Activated T-helper 1 cell treated with anti-CD3 and anti-CD28 coated beads, Interleukin-12 subunit alpha, Interleukin-12 subunit beta, Interleukin-2, Interleukin-4 antibody, amounts not matched to agents 30 ng/mL and 10 ng/mL and 1 ng/mL, durations not matched to agents 14 hours and 24 hours and 36 hours (primary cell): ENCODE data around the gene APMAP. TPM values are rescaled to one million over a fixed set of nuclear protein-coding genes. Genes with fewer than 3 reads are reported as not detected.
"Not testable (repeated sequence)": the region's sequence is repeated elsewhere in the genome, so short reads cannot be mapped to it uniquely, and the experiment has no call there.

Experiments used
- DNase-seq: peaks from one replicate; pipeline ENCODE4 v3.0.0; 2021; ENCODE audit warnings: low spot score
- H3K27ac Mint-ChIP-seq: one replicate; pipeline ENCODE4 v1.8.0; 2021; ENCODE audit warnings: mild to moderate bottlenecking, mixed read lengths
- H3K27me3 Mint-ChIP-seq: one replicate; pipeline ENCODE4 v1.8.0; 2022; ENCODE audit warnings: mild to moderate bottlenecking, moderate library complexity, mixed read lengths; ENCODE audit not compliant: insufficient read depth
- H3K36me3 Mint-ChIP-seq: one replicate; pipeline ENCODE4 v1.8.0; 2021; ENCODE audit warnings: low read depth, mixed read lengths
- H3K4me1 Mint-ChIP-seq: one replicate; pipeline ENCODE4 v1.8.0; 2021; ENCODE audit warnings: low read depth, mixed read lengths
- H3K4me3 Mint-ChIP-seq: one replicate; pipeline ENCODE4 v1.8.0; 2021; ENCODE audit warnings: mild to moderate bottlenecking, moderate library complexity, mixed read lengths
- H3K9me3 Mint-ChIP-seq: one replicate; pipeline ENCODE4 v1.8.0; 2021; ENCODE audit warnings: mixed read lengths
- intact Hi-C: fragments of 100-400 bp; cut with micrococcal nuclease; formaldehyde crosslinking; loops from one replicate; pipeline ENCODE4 v1.15.1; 2024
- total RNA-seq: library from RNA; stranded (reverse); gene quantifications from 2 replicates; pipeline ENCODE4 v1.2.3, GENCODE V29; 2022

Gene APMAP
- total RNA-seq, 1 donor from 2014 or later = 58.7 TPM

DNA sequence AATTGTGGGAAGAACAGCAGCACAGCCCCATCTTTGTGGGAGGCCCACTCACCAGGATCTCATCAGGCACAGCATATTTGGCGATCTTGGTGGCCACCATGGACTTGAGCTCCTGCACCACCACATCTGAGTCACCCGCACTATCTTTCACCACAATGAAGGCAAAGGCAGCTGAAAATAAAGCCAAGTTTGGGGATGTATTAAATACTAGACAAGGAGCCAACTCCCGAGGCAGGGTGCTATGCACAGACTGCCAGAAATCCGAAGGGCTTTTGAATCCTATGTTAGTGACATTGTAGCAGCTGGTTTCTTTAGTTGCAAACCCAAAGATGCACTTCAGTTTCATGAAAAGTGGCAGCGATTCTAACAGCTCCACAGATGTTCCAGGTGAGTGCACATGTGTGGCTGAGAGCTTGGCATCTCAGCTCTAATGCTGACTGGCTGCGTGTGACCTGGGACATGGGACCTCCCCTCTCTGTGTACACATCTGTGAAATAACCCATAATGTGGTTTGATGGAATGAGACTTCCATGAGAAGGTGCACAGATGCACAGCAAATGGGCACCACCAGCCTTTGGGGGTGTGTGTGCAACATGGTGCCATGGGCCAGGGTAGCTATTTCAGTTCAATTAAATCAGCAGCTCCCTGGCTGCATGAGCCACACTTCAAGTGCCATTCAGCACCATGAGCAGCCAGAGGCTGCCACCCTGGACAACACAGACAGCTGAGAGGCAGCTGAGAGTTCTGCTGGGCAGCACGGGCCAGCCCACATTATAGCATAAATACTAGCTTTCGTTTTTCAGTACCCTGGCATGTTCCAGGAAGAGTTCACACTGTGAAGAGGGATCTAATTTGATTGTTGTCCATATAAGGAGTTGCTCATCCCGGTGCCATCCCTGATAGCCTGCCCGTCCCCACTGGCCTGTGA, 16.9 kb upstream of the APMAP start:
- Mint-ChIP-seq H3K4me3 (no peak overlapping the region), H3K27me3 (no peaks in the 10 kb centered on the region), H3K27ac (no peak overlapping the region), H3K9me3 (no peaks in the 10 kb centered on the region), H3K36me3 (peaks cover 6% of the 10 kb centered on the region), H3K4me1 (no peaks in the 10 kb centered on the region)
- intact Hi-C loops = no loop called here
- no peak for DNase-seq

- no peaks in the 10 kb centered on the region for H3K27me3 Mint-ChIP-seq
- DNase-seq = no peak
- peaks cover 4% of the 10 kb centered on the region for H3K36me3 Mint-ChIP-seq
- no peak overlapping the region for H3K4me3 Mint-ChIP-seq
- H3K27ac Mint-ChIP-seq = no peak overlapping the region
- intact Hi-C loops = no loop called here
- no peaks in the 10 kb centered on the region for H3K9me3 Mint-ChIP-seq
- no peaks in the 10 kb centered on the region for H3K4me1 Mint-ChIP-seq
These were observed 16.1 kb upstream of the APMAP start for GRCh38 chr20:25008388-25009217.

DNA sequence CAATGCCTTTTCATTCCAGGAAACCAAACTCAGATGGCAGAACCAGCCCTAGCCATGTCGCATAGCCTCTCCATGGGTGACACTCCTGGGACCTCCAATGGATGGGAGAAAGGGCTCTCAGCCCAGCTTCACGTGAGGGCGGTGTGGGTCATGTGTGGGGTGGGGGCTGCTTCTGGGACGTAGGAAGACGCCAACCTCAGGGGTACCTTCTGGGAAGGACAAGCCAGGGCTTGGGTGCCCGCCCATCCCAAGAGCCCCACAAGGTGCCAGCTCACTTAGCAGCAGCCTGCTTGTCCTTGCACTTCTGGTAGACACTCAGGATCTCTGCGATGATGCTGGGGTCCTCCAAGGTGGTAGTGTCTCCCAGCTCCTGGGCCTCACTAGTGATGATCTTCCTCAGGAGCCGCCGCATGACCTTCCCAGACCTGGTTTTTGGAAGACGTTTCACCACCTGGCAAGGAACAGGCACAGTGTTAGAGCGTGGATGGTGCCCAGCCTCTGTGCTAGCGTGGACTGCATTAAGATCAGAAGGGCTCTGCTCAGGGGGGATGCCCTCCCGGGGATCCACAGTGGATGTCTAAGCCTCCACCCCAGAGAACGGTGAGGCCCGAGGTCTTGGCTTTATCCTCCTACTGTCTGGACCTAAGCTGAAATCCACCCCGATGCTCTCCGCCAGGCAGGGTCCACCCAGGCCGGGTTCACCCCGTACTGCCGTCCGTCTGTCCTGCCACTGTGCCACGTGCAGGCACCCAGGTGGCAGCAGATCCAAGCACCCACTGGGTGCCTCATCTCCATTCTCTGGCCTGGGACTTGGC, 15.1 kb upstream of the APMAP start:
- Mint-ChIP-seq H3K9me3 (no peaks in the 10 kb centered on the region), H3K27me3 (no peaks in the 10 kb centered on the region), H3K4me3 (no peak overlapping the region), H3K36me3 (peaks cover 4% of the 10 kb centered on the region), H3K4me1 (no peaks in the 10 kb centered on the region), H3K27ac (no peak overlapping the region)
- intact Hi-C loops = no loop called here
- DNase-seq = no peak

GRCh38 chr20:25006431-25007167, 14.0 kb upstream of the APMAP start:
- DNase-seq = no peak
- Mint-ChIP-seq H3K4me1 (no peaks in the 10 kb centered on the region), H3K9me3 (no peaks in the 10 kb centered on the region), H3K27ac (no peak overlapping the region), H3K4me3 (no peak overlapping the region), H3K36me3 (peaks cover 4% of the 10 kb centered on the region), H3K27me3 (no peaks in the 10 kb centered on the region)
- intact Hi-C loops = no loop called here

GRCh38 chr20:25005661-25006060, 13.1 kb upstream of the APMAP start:
- intact Hi-C loops = no loop called here
- Mint-ChIP-seq H3K27me3 (no peaks in the 10 kb centered on the region), H3K36me3 (peaks cover 4% of the 10 kb centered on the region), H3K4me1 (no peaks in the 10 kb centered on the region), H3K9me3 (no peaks in the 10 kb centered on the region), H3K4me3 (no peak overlapping the region), H3K27ac (no peak overlapping the region)
- DNase-seq = no peak

- DNase-seq = no peak
- H3K9me3 Mint-ChIP-seq = no peaks in the 10 kb centered on the region
- H3K36me3 Mint-ChIP-seq = peaks cover 4% of the 10 kb centered on the region
- no peak overlapping the region for H3K4me3 Mint-ChIP-seq
- intact Hi-C loops = no loop called here
- H3K27me3 Mint-ChIP-seq = peaks cover 3% of the 10 kb centered on the region
- H3K27ac Mint-ChIP-seq = no peak overlapping the region
- no peaks in the 10 kb centered on the region for H3K4me1 Mint-ChIP-seq
These were observed 12.7 kb upstream of the APMAP start for GRCh38 chr20:25005220-25005619.

DNA sequence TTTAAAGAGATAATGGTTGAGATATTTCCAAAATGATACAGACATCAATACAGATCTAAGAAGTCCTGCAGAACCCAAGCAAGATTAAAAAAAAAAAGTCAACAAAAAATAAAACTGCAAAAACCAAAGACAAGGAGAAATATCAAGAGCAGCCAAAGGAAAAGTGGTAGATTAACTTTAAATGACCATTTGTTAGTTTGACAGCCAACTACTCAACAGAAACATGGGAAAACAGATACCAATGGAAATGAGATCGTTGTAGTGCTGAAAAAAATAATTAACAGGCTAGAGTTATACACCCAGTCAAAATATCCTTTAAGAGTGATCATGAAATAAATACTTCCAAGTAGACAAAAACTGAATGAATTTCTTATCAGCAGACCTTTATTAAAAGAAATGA, 10.5 kb upstream of the APMAP start:
- Mint-ChIP-seq H3K4me3 (no peak overlapping the region), H3K4me1 (no peaks in the 10 kb centered on the region), H3K36me3 (peaks cover 2% of the 10 kb centered on the region), H3K9me3 (no peaks in the 10 kb centered on the region), H3K27ac (no peak overlapping the region), H3K27me3 (peaks cover 11% of the 10 kb centered on the region)
- intact Hi-C loops = no loop called here
- no peak for DNase-seq

DNA sequence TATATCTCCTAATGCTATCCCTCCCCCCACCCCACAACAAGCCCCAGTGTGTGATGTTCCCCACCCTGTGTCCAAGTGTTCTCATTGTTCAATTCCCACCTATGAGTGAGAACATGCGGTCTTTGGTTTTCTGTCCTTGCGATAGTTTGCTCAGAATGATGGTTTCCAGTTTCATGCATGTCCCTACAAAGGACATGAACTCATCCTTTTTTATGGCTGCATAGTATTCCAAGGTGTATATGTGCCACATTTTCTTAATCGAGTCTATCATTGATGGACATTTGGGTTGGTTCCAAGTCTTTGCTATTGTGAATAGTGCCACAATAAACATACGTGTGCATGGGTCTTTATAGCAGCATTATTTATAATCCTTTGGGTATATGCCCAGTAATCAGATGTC, 8.8 kb upstream of the APMAP start:
- H3K9me3 Mint-ChIP-seq, H3K4me1 Mint-ChIP-seq, intact Hi-C loops, H3K36me3 Mint-ChIP-seq, DNase-seq, H3K27ac Mint-ChIP-seq, H3K4me3 Mint-ChIP-seq: not testable (repeated sequence)
- H3K27me3 Mint-ChIP-seq = peaks cover 19% of the 10 kb centered on the region

DNA sequence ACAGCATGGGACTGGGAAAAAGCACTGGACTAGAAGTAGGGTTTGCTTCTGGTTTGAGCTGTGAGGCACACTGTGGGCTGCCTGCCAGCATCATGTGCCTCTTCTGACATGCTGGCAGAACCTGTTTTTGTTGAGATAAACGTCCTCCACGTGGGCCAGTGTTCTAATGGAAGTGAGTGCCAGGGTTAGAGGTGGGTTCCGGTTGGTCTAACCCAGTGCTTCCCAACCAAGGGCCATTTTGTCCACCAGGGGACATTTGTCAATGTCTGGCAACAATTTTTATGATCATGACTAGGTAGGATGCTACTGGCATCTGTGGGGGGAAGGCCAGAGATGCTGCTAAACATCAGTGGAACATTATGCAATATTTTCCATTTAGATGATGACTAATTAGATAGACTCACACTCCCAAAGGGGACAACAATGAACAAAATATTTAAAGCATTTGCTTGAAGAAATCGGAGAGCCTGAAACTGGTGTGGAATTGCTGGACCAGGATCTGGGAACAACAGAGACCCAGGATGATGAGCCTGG, 7.8 kb upstream of the APMAP start:
- H3K4me1 Mint-ChIP-seq = no peaks in the 10 kb centered on the region
- H3K4me3 Mint-ChIP-seq = no peak overlapping the region
- H3K36me3 Mint-ChIP-seq = no peaks in the 10 kb centered on the region
- intact Hi-C loops = no loop called here
- no peaks in the 10 kb centered on the region for H3K9me3 Mint-ChIP-seq
- H3K27me3 Mint-ChIP-seq = peaks cover 22% of the 10 kb centered on the region
- H3K27ac Mint-ChIP-seq = no peak overlapping the region
- DNase-seq = no peak

DNA sequence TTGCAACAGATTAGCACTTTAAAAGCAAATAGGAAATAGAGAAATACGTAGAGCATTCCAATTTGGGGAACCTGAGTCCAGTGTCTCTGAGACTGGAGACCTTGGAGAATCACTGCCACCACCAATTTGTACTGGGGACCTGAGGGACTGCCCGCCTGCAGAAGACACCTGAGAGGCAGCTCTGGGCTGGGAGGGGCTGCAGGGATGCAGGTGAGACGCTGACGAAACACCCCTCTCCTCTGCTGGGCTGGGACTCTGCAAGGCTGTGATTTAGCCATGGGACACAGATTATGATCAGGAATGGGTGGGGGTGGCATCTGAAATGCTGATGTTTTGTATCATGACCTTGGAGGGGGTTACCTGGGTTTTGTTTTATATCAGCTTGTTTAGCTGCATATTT, 7.0 kb upstream of the APMAP start:
- H3K36me3 Mint-ChIP-seq = no peaks in the 10 kb centered on the region
- no peak for DNase-seq
- H3K27me3 Mint-ChIP-seq = peaks cover 22% of the 10 kb centered on the region
- H3K4me1 Mint-ChIP-seq = peaks cover 6% of the 10 kb centered on the region
- intact Hi-C loops = no loop called here
- H3K9me3 Mint-ChIP-seq = no peaks in the 10 kb centered on the region
- no peak overlapping the region for H3K27ac Mint-ChIP-seq
- H3K4me3 Mint-ChIP-seq = no peak overlapping the region

DNA sequence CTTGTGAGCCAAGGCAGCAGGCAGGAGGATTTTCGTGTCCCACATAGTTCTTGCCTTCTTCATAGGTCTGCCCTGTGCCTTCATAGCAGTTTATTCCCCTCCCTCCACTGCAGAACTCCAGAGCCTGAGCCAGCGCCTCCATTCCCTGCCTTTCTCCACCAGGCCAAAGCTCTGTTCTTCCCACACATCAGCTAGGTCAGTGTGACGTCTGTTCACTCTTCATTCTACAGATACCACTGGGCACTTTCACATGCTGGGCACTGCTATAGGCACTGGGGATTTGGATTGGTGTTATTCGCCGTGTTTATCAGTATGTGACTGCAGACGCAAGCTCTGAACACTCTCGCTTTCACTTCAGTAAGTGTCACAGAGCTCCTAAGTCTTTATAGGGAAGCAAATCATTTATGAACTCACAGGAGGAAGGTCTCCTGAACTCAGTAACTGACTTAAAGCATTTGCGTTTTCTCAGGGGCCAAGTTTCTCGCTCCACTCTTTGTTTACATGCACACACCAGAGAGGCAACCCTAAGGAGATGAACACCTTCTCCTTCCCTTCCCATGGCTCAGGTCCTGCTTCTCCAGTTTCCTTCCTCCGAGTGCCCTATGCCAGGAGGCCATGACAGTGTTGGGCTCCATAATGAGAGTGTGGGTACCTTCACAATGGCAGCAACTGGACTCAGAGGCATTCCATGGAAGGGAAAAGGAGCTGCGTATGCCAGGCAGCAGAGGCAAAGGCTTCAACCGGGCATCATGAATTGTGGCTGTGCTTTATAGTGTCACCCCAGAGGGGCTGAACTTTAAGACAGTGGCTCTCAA, 6.3 kb upstream of the APMAP start:
- Mint-ChIP-seq H3K9me3 (no peaks in the 10 kb centered on the region), H3K27ac (no peak overlapping the region), H3K4me3 (no peak overlapping the region), H3K4me1 (peaks cover 13% of the 10 kb centered on the region), H3K27me3 (peaks cover 22% of the 10 kb centered on the region), H3K36me3 (no peaks in the 10 kb centered on the region)
- no peak for DNase-seq
- intact Hi-C loops = no loop called here
